Measurements from ENCODE around the gene PDE1C.
"Not testable (repeated sequence)": the region's sequence is repeated elsewhere in the genome, so short reads cannot be mapped to it uniquely, and the experiment has no call there.

The PDE1C gene

GRCh38 chr7:31860925-31861324 is 209.3 kb downstream of the PDE1C start:
- H3K36me3 ChIP-seq (ENCODE audit: control insufficient read depth, insufficient read depth, low read length, severe bottlenecking) = peaks cover 9% of the 10 kb centered on the region
- H3K9ac ChIP-seq (ENCODE audit: low read length) = no peak overlapping the region
- H3K4me3 ChIP-seq (ENCODE audit: low read length) = no peak overlapping the region
- no peaks in the 10 kb centered on the region for H3K9me3 ChIP-seq (ENCODE audit: control insufficient read depth, low read length)
- no peak for DNase-seq (ENCODE audit: low read depth)
- no peaks in the 10 kb centered on the region for H3K4me1 ChIP-seq (ENCODE audit: control insufficient read depth, insufficient read depth, low read length)
- no peaks in the 10 kb centered on the region for H3K27me3 ChIP-seq (replicated peaks; ENCODE audit: control insufficient read depth, insufficient read depth, low read length)

GRCh38 chr7:31858055-31858454 is 212.2 kb downstream of the PDE1C start:
- Histone ChIP-seq H3K4me3 (ENCODE audit: low read length) (no peak overlapping the region), H3K4me1 (ENCODE audit: control insufficient read depth, insufficient read depth, low read length) (no peaks in the 10 kb centered on the region), H3K27me3 (replicated peaks; ENCODE audit: control insufficient read depth, insufficient read depth, low read length) (no peaks in the 10 kb centered on the region), H3K36me3 (ENCODE audit: control insufficient read depth, insufficient read depth, low read length, severe bottlenecking) (no peaks in the 10 kb centered on the region), H3K9ac (ENCODE audit: low read length) (no peak overlapping the region), H3K9me3 (ENCODE audit: control insufficient read depth, low read length) (no peaks in the 10 kb centered on the region)
- no peak for DNase-seq (ENCODE audit: low read depth)

GRCh38 chr7:31857172-31857571 is 213.0 kb downstream of the PDE1C start:
- Histone ChIP-seq H3K27me3 (replicated peaks; ENCODE audit: control insufficient read depth, insufficient read depth, low read length) (no peaks in the 10 kb centered on the region), H3K9ac (ENCODE audit: low read length) (no peak overlapping the region), H3K4me1 (ENCODE audit: control insufficient read depth, insufficient read depth, low read length) (no peaks in the 10 kb centered on the region), H3K4me3 (ENCODE audit: low read length) (no peak overlapping the region), H3K36me3 (ENCODE audit: control insufficient read depth, insufficient read depth, low read length, severe bottlenecking) (no peaks in the 10 kb centered on the region), H3K9me3 (ENCODE audit: control insufficient read depth, low read length) (no peaks in the 10 kb centered on the region)
- DNase-seq (ENCODE audit: low read depth) = no peak

DNA sequence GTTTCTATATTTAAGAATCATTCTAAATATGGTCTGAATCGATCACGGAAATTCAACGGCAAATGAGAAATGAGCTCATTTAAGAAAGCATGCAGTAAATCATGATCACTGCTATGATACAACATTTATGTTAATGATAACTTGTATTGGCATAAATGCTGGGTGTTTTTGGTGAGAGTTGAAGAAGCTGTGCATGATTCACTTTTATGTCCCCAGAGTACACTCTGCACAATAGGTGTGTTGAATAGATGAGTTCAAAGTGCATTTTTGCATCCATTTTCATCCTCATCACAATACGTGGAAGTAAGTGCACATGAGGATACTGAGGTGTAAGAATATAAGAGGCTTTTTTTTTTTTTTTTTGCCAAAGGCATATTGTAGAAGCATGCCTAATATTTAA is 213.9 kb downstream of the PDE1C start:
- no peaks in the 10 kb centered on the region for H3K27me3 ChIP-seq (replicated peaks; ENCODE audit: control insufficient read depth, insufficient read depth, low read length)
- H3K4me1 ChIP-seq (ENCODE audit: control insufficient read depth, insufficient read depth, low read length) = no peaks in the 10 kb centered on the region
- no peak overlapping the region for H3K9ac ChIP-seq (ENCODE audit: low read length)
- no peaks in the 10 kb centered on the region for H3K9me3 ChIP-seq (ENCODE audit: control insufficient read depth, low read length)
- DNase-seq (ENCODE audit: low read depth) = no peak
- H3K4me3 ChIP-seq (ENCODE audit: low read length) = no peak overlapping the region
- no peaks in the 10 kb centered on the region for H3K36me3 ChIP-seq (ENCODE audit: control insufficient read depth, insufficient read depth, low read length, severe bottlenecking)

GRCh38 chr7:31855530-31855929 is 214.7 kb downstream of the PDE1C start:
- Histone ChIP-seq H3K4me1 (ENCODE audit: control insufficient read depth, insufficient read depth, low read length) (no peaks in the 10 kb centered on the region), H3K9ac (ENCODE audit: low read length) (no peak overlapping the region), H3K4me3 (ENCODE audit: low read length) (no peak overlapping the region), H3K27me3 (replicated peaks; ENCODE audit: control insufficient read depth, insufficient read depth, low read length) (no peaks in the 10 kb centered on the region), H3K36me3 (ENCODE audit: control insufficient read depth, insufficient read depth, low read length, severe bottlenecking) (no peaks in the 10 kb centered on the region), H3K9me3 (ENCODE audit: control insufficient read depth, low read length) (no peaks in the 10 kb centered on the region)
- no peak for DNase-seq (ENCODE audit: low read depth)

DNA sequence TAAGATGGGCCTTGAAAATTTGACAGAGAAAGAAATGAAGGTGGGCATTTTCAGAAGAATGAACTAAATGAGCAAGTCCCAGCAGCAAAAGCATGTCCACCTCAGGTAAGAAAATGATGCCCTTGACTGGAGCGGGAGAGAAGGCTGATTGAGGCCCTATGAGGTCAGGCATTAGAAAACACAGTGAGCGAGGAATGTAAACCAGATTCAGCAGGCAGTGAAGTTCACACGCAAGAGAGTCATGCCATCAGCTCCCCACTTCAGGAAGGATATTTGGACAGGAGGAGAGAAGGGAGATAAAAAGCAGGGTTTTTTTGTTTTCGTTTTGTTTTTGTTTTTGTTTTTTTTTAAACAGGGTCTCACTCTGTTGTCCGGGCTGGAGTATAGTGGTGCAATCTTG is 216.8 kb downstream of the PDE1C start:
- Histone ChIP-seq H3K9ac (ENCODE audit: low read length) (no peak overlapping the region), H3K36me3 (ENCODE audit: control insufficient read depth, insufficient read depth, low read length, severe bottlenecking) (peaks cover 14% of the 10 kb centered on the region)
- no peak for DNase-seq (ENCODE audit: low read depth)

DNA sequence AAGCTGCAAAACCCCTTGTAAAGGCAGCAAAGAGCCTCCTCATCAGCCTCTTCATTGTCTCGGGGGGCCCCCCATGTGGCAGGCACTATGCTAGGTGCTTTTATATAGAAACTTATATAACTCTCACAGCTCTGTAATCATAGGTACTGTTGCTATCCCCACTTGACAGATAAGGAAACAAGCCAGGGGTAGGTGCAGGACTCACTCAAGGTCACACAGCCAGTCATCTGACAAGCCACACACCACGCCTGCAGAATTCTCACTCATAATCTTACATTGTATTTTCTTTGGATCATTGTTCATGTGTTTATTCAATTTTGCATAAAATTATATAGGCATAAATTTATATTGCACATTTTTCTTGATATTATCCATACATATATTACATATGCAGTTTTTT is 217.7 kb downstream of the PDE1C start:
- Histone ChIP-seq H3K27me3 (replicated peaks; ENCODE audit: control insufficient read depth, insufficient read depth, low read length) (no peaks in the 10 kb centered on the region), H3K36me3 (ENCODE audit: control insufficient read depth, insufficient read depth, low read length, severe bottlenecking) (peaks cover 24% of the 10 kb centered on the region), H3K9me3 (ENCODE audit: control insufficient read depth, low read length) (no peaks in the 10 kb centered on the region), H3K4me1 (ENCODE audit: control insufficient read depth, insufficient read depth, low read length) (no peaks in the 10 kb centered on the region), H3K4me3 (ENCODE audit: low read length) (no peak overlapping the region), H3K9ac (ENCODE audit: low read length) (no peak overlapping the region)
- DNase-seq (ENCODE audit: low read depth) = no peak

More for the DNA sequence above, 216.8 kb downstream of the PDE1C start:
- Histone ChIP-seq H3K9me3 (ENCODE audit: control insufficient read depth, low read length) (no peaks in the 10 kb centered on the region), H3K27me3 (replicated peaks; ENCODE audit: control insufficient read depth, insufficient read depth, low read length) (no peaks in the 10 kb centered on the region), H3K4me1 (ENCODE audit: control insufficient read depth, insufficient read depth, low read length) (no peaks in the 10 kb centered on the region), H3K4me3 (ENCODE audit: low read length) (no peak overlapping the region)

GRCh38 chr7:31851119-31851518 is 219.1 kb downstream of the PDE1C start:
- Histone ChIP-seq H3K9me3 (ENCODE audit: control insufficient read depth, low read length) (no peaks in the 10 kb centered on the region), H3K9ac (ENCODE audit: low read length) (no peak overlapping the region), H3K36me3 (ENCODE audit: control insufficient read depth, insufficient read depth, low read length, severe bottlenecking) (peaks cover 32% of the 10 kb centered on the region), H3K27me3 (replicated peaks; ENCODE audit: control insufficient read depth, insufficient read depth, low read length) (no peaks in the 10 kb centered on the region), H3K4me1 (ENCODE audit: control insufficient read depth, insufficient read depth, low read length) (no peaks in the 10 kb centered on the region), H3K4me3 (ENCODE audit: low read length) (no peak overlapping the region)
- DNase-seq (ENCODE audit: low read depth) = no peak

GRCh38 chr7:31850601-31851000 is 219.6 kb downstream of the PDE1C start:
- no peaks in the 10 kb centered on the region for H3K9me3 ChIP-seq (ENCODE audit: control insufficient read depth, low read length)
- no peaks in the 10 kb centered on the region for H3K27me3 ChIP-seq (replicated peaks; ENCODE audit: control insufficient read depth, insufficient read depth, low read length)
- no peaks in the 10 kb centered on the region for H3K4me1 ChIP-seq (ENCODE audit: control insufficient read depth, insufficient read depth, low read length)
- H3K9ac ChIP-seq (ENCODE audit: low read length) = no peak overlapping the region
- H3K36me3 ChIP-seq (ENCODE audit: control insufficient read depth, insufficient read depth, low read length, severe bottlenecking) = peaks cover 32% of the 10 kb centered on the region
- no peak for DNase-seq (ENCODE audit: low read depth)
- no peak overlapping the region for H3K4me3 ChIP-seq (ENCODE audit: low read length)

GRCh38 chr7:31850066-31850465 is 220.1 kb downstream of the PDE1C start:
- peaks cover 2% of the 10 kb centered on the region for H3K9me3 ChIP-seq (ENCODE audit: control insufficient read depth, low read length)
- H3K27me3 ChIP-seq (replicated peaks; ENCODE audit: control insufficient read depth, insufficient read depth, low read length) = no peaks in the 10 kb centered on the region
- peaks cover 32% of the 10 kb centered on the region for H3K36me3 ChIP-seq (ENCODE audit: control insufficient read depth, insufficient read depth, low read length, severe bottlenecking)
- H3K9ac ChIP-seq (ENCODE audit: low read length) = no peak overlapping the region
- no peak overlapping the region for H3K4me3 ChIP-seq (ENCODE audit: low read length)
- DNase-seq (ENCODE audit: low read depth) = no peak
- H3K4me1 ChIP-seq (ENCODE audit: control insufficient read depth, insufficient read depth, low read length) = no peaks in the 10 kb centered on the region

DNA sequence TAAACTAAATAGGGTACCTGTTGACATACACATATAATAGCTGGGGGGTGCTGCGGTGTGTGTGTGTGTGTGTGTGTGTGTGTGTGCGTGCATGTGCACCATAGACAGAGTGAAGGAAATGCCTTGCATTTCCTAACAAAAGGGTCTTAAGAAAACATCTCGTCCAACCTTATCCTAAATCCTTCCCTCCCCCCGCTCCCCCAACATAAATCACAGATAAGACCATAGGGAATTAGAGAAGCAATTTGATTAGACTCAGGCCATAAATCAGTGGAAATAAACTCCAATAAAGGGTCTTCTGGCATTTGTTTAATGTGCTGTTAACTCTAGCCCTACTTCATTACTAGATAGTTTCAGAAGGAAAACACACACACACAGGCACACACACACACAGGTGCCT is 234.7 kb downstream of the PDE1C start:
- no peak for DNase-seq (ENCODE audit: low read depth)
- Histone ChIP-seq H3K4me3 (ENCODE audit: low read length) (no peak overlapping the region), H3K4me1 (ENCODE audit: control insufficient read depth, insufficient read depth, low read length) (no peaks in the 10 kb centered on the region), H3K27me3 (replicated peaks; ENCODE audit: control insufficient read depth, insufficient read depth, low read length) (no peaks in the 10 kb centered on the region), H3K9me3 (ENCODE audit: control insufficient read depth, low read length) (no peaks in the 10 kb centered on the region), H3K9ac (ENCODE audit: low read length) (no peak overlapping the region), H3K36me3 (ENCODE audit: control insufficient read depth, insufficient read depth, low read length, severe bottlenecking) (peaks cover 5% of the 10 kb centered on the region)

DNA sequence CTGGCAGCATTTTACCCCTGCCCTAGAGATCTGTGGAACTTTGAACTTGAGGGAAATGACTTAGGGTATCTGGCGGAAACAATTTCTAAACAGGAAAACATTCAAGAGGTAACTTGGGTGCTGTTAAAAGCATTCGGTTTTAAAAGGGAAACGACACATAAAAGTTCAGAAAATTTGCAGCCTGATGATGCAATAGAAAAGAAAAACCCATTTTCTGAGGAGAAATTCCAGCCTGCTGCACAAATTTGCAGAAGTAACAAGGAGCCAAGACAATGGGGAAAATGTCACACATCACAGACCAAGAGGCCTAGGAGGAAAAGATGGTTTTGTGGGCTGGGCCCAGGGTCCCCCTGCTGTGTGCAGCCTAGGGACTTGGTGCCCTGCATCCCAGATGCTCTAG is 236.6 kb downstream of the PDE1C start:
- H3K27me3 ChIP-seq (replicated peaks; ENCODE audit: control insufficient read depth, insufficient read depth, low read length); DNase-seq (ENCODE audit: low read depth); H3K9ac ChIP-seq (ENCODE audit: low read length); H3K9me3 ChIP-seq (ENCODE audit: control insufficient read depth, low read length); H3K4me1 ChIP-seq (ENCODE audit: control insufficient read depth, insufficient read depth, low read length); H3K4me3 ChIP-seq (ENCODE audit: low read length); H3K36me3 ChIP-seq (ENCODE audit: control insufficient read depth, insufficient read depth, low read length, severe bottlenecking): not testable (repeated sequence)

All from adipocyte (in vitro differentiated cells).